ENCODE measurements around the gene PLCB1. TPM values are rescaled to one million over a fixed set of nuclear protein-coding genes. Genes with fewer than 3 reads are reported as not detected.
"Not testable (repeated sequence)": the region's sequence is repeated elsewhere in the genome, so short reads cannot be mapped to it uniquely, and the experiment has no call there.

PLCB1 gene
- total RNA-seq, 1 donor from 2014 or later, result 37.4 TPM

DNA sequence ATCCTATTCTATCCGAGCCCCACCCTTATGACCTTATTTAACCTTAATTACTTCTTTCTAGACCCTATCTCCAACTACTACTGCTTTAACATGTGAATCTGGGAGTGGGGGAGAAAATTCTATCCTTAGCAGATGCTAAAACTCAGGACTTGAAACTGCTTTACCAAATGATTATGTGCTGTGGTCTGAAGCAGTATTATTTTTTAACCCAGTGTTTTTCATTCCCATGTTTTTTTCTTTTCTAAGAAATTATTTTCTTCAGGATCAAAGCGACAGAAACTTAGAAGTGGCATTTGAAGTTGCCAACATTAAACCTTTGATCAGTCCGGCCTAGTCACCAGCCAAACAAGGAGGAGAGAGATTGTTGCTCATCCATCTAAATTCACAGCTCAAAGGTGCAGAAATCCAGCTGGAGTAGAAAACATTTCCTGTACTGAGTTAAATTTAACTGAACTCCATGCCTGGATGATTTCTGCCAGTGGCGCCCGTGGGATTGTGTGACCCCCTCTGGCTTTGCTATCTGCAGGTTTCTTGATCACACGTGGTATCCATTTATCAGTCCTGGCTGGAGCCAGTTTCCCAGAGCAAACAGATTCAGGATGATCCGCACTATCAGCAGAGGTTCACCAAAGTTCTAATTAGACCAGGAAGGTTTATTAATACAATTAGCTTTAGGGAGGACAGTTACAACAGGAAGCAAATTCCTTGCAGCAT is 300.5 kb downstream of the PLCB1 start:
- DNase-seq, result no peak
- Mint-ChIP-seq H3K4me3 (ENCODE audit: unreplicated experiment) (no peak overlapping the region), H3K4me1 (ENCODE audit: low read depth, unreplicated experiment) (peaks cover 4% of the 10 kb centered on the region), H3K36me3 (ENCODE audit: unreplicated experiment) (no peaks in the 10 kb centered on the region), H3K27ac (ENCODE audit: unreplicated experiment) (no peak overlapping the region), H3K27me3 (ENCODE audit: unreplicated experiment) (no peaks in the 10 kb centered on the region), H3K9me3 (ENCODE audit: unreplicated experiment) (no peaks in the 10 kb centered on the region)
- TF ChIP-seq, protein P1, sequence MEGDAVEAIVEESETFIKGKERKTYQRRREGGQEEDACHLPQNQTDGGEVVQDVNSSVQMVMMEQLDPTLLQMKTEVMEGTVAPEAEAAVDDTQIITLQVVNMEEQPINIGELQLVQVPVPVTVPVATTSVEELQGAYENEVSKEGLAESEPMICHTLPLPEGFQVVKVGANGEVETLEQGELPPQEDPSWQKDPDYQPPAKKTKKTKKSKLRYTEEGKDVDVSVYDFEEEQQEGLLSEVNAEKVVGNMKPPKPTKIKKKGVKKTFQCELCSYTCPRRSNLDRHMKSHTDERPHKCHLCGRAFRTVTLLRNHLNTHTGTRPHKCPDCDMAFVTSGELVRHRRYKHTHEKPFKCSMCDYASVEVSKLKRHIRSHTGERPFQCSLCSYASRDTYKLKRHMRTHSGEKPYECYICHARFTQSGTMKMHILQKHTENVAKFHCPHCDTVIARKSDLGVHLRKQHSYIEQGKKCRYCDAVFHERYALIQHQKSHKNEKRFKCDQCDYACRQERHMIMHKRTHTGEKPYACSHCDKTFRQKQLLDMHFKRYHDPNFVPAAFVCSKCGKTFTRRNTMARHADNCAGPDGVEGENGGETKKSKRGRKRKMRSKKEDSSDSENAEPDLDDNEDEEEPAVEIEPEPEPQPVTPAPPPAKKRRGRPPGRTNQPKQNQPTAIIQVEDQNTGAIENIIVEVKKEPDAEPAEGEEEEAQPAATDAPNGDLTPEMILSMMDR (IDR thresholded peaks at IDR 0.05; ENCODE audit: partially characterized antibody, unreplicated experiment), result no peak

DNA sequence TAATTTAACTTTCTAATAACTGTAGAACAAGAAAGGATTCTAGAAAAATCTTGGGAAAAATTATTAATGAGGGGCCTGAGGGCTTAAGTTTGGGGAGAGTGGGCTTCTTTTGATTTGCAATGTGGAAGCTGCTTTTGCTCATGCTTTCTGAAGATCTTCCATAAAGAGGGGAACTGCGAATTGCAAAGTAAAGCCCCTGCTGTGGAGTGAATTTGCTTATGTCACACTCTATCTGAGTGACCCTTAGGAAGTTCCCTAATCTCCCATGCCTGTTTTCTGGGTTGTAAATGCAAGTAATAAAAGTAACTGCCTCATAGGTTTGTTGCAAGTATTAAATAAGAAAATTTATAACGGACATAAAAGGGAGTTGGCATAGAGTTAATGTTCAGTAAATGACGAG is 301.2 kb downstream of the PLCB1 start:
- TF ChIP-seq, protein P1 (IDR thresholded peaks at IDR 0.05; ENCODE audit: partially characterized antibody, unreplicated experiment), result no peak
- Mint-ChIP-seq H3K27ac (ENCODE audit: unreplicated experiment) (no peak overlapping the region), H3K36me3 (ENCODE audit: unreplicated experiment) (no peaks in the 10 kb centered on the region)

DNA sequence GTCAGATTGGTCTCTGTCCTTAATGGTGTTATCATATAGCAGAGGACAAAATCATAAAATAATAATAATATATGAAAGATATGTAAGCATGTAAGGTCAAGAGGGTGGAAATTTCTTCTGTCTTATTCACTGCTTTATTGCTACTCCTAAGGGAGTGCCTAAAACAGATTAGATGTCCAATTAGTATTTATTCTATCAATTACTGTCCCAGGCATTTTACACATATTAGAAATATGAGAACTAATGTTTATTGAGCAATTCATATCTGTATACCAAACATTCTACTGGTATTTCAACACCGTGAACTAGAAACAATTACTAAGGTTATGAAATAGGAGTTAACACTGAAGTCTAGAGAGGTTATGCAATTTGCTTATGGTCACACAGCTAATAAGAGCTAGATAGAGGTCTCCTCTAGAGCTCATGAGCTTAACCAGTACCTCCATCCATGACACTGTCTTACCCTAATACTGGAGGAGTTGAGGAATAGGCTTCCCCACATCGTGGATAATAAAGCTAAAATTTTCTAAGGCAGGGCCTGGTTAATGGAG is 302.3 kb downstream of the PLCB1 start:
- H3K9me3 Mint-ChIP-seq (ENCODE audit: unreplicated experiment), result peaks cover 1% of the 10 kb centered on the region
- peaks cover 4% of the 10 kb centered on the region for H3K4me1 Mint-ChIP-seq (ENCODE audit: low read depth, unreplicated experiment)
- H3K36me3 Mint-ChIP-seq (ENCODE audit: unreplicated experiment), result no peaks in the 10 kb centered on the region
- TF ChIP-seq, protein P1 (IDR thresholded peaks at IDR 0.05; ENCODE audit: partially characterized antibody, unreplicated experiment), result no peak
- H3K4me3 Mint-ChIP-seq (ENCODE audit: unreplicated experiment), result no peak overlapping the region
- DNase-seq, result no peak
- H3K27ac Mint-ChIP-seq (ENCODE audit: unreplicated experiment), result no peak overlapping the region
- H3K27me3 Mint-ChIP-seq (ENCODE audit: unreplicated experiment), result no peaks in the 10 kb centered on the region

More for the DNA sequence above, 301.2 kb downstream of the PLCB1 start:
- H3K4me3 Mint-ChIP-seq (ENCODE audit: unreplicated experiment), result no peak overlapping the region
- no peak for DNase-seq
- peaks cover 4% of the 10 kb centered on the region for H3K4me1 Mint-ChIP-seq (ENCODE audit: low read depth, unreplicated experiment)
- H3K9me3 Mint-ChIP-seq (ENCODE audit: unreplicated experiment), result peaks cover 1% of the 10 kb centered on the region
- H3K27me3 Mint-ChIP-seq (ENCODE audit: unreplicated experiment), result no peaks in the 10 kb centered on the region

DNA sequence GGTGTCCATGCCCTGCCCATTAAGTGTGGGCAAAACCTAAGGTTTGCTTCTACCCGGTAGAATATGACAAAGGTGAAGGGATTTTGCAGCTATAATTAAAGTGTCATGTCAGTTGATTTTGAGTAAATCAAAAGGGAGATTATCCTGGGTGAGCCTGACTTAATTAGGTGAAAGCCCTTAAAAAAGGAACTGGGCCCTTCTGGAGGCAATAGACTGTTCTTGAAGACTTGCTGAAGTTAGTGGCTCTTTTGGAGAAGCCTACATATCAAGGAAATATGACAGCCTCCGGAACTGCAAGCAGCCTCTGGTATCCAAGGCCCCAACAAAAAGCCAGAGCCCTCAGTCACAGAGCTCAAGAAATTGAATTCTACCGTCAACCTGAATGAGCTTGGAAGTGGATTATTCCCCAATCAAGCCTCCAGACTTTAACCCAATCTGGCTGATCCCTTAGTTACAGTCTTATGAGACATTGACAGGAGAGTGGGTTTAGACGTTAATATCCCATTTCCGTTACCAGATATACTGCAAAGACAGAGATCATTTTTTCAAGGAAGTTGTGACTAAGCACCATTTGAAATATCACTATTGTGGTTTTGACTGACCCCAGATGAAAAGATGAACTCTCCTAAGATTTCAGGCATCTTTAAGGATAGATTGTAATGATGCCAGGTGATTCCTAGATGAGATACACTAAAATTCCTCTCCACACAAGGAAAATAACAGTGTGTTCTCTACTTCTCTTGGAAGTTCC is 303.4 kb downstream of the PLCB1 start:
- DNase-seq, result no peak
- H3K36me3 Mint-ChIP-seq (ENCODE audit: unreplicated experiment), result no peaks in the 10 kb centered on the region
- H3K27ac Mint-ChIP-seq (ENCODE audit: unreplicated experiment), result no peak overlapping the region
- no peak overlapping the region for H3K4me3 Mint-ChIP-seq (ENCODE audit: unreplicated experiment)
- TF ChIP-seq, protein P1 (IDR thresholded peaks at IDR 0.05; ENCODE audit: partially characterized antibody, unreplicated experiment), result no peak
- H3K27me3 Mint-ChIP-seq (ENCODE audit: unreplicated experiment), result no peaks in the 10 kb centered on the region
- peaks cover 1% of the 10 kb centered on the region for H3K9me3 Mint-ChIP-seq (ENCODE audit: unreplicated experiment)
- no peaks in the 10 kb centered on the region for H3K4me1 Mint-ChIP-seq (ENCODE audit: low read depth, unreplicated experiment)

DNA sequence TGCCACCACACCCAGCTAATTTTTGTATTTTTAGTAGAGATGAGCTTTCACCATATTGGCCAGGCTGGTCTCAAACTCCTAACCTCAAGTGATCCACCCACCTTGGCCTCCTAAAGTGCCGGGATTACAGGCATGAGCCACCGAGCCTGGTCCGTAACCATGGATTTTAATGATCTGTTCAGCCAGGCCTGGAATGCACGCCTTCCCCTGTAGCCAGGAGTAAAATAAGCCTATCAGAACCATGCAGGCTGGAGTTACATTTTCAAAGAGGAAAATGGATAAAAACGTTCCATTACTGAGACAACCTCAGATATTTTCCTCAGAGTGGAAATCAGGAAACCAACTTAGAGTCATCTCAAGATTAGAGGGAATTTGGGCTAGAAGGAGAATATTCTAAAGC is 304.9 kb downstream of the PLCB1 start:
- not testable (repeated sequence) for H3K27me3 Mint-ChIP-seq (ENCODE audit: unreplicated experiment); H3K36me3 Mint-ChIP-seq (ENCODE audit: unreplicated experiment); H3K27ac Mint-ChIP-seq (ENCODE audit: unreplicated experiment); H3K4me3 Mint-ChIP-seq (ENCODE audit: unreplicated experiment); H3K4me1 Mint-ChIP-seq (ENCODE audit: low read depth, unreplicated experiment); H3K9me3 Mint-ChIP-seq (ENCODE audit: unreplicated experiment); DNase-seq
